A549 (cell line): ENCODE measurements around the gene CLDN5. TPM values are rescaled to one million over a fixed set of nuclear protein-coding genes. Genes with fewer than 3 reads are reported as not detected.

Experiments
- ATAC-seq, 2 experiments: fragments of 200-7000 bp in 1 of 2; fragments of >200 bp in 1 of 2; cut with Nextera tagmentation in 1 of 2; cut with Tn5 transposase in 1 of 2; 3 replicates each; pipeline versions ENCODE4 v1.8.0 to v1.9.1; 2018 to 2020; ENCODE audit warnings: mild to moderate bottlenecking in 1 of 2, moderate library complexity in 1 of 2
- CTCF ChIA-PET: fragments of 300-600 bp; sonication (Branson Sonifier 250); formaldehyde crosslinking; extraction: SDS; loops from one replicate; lab custom pipeline; 2021; ENCODE audit warnings: antibody characterized with exemption, inconsistent platforms; lab: Yijun Ruan, JAX
- POLR2A ChIA-PET: fragments of 350-600 bp; formaldehyde crosslinking; extraction: SDS; loops from one replicate; lab custom pipeline; 2021; ENCODE audit warnings: antibody characterized with exemption, inconsistent platforms; lab: Yijun Ruan, JAX
- DNase-seq, 2 experiments: peaks; one replicate each; pipeline versions ENCODE4 v3.0.0 to v3.0.0-alpha.2; 2011 to 2016; ENCODE audit warnings: low read depth in 1 of 2, low spot score in 1 of 2
- FAIRE-seq: peaks from 2 replicates; lab custom pipeline; 2011; peaks lifted over from hg19 to GRCh38; lab: Jason Lieb, UNC
- H3K27ac ChIP-seq, 2 experiments: fragments of >200 bp; sonication (Bioruptor Twin); formaldehyde crosslinking; 3 replicates each; pipeline ENCODE4 v1.5.1; 2016 to 2017
- H3K4me1 ChIP-seq: fragments of >200 bp; sonication (Bioruptor Twin); formaldehyde crosslinking; 3 replicates; pipeline ENCODE4 v1.6.1; 2016
- H3K4me2 ChIP-seq: fragments of >200 bp; sonication (Bioruptor Twin); formaldehyde crosslinking; 3 replicates; pipeline ENCODE4 v1.6.1; 2016
- H3K4me3 ChIP-seq: fragments of >200 bp; sonication (Bioruptor Twin); formaldehyde crosslinking; 3 replicates; pipeline ENCODE4 v1.5.1; 2016
- H3K9me3 ChIP-seq: fragments of >200 bp; sonication (Bioruptor Twin); formaldehyde crosslinking; 3 replicates; pipeline ENCODE4 v1.6.1; 2016
- ATOH8 ChIP-seq: fragments of 250-450 bp; sonication (Bioruptor Pico); IDR thresholded peaks from 2 replicates; pipeline ENCODE4 v1.5.0; 2020; ENCODE audit warnings: low read depth, mild to moderate bottlenecking, moderate library complexity
- BHLHE40 ChIP-seq: IDR thresholded peaks from 2 replicates; pipeline ENCODE4 v1.6.1; 2012; ENCODE audit warnings: low read depth, low read length, inconsistent platforms
- CHD2 ChIP-seq: fragments of 150-350 bp; IDR thresholded peaks from 2 replicates; pipeline ENCODE4 v1.6.1; 2014; ENCODE audit warnings: low read length; ENCODE audit not compliant: partially characterized antibody
- CHD4 ChIP-seq: fragments of 200-600 bp; sonication (generic); IDR thresholded peaks from 2 replicates; pipeline ENCODE4 v1.6.1; 2016; ENCODE audit warnings: antibody characterized with exemption, mild to moderate bottlenecking, borderline replicate concordance
- E2F6 ChIP-seq: IDR thresholded peaks from 2 replicates; pipeline ENCODE4 v1.6.1; 2012; ENCODE audit warnings: low read depth, borderline replicate concordance
- ELK1 ChIP-seq: fragments of 150-350 bp; IDR thresholded peaks from 2 replicates; pipeline ENCODE4 v1.6.1; 2014; ENCODE audit warnings: low read depth, mild to moderate bottlenecking, low read length
- ESRRA ChIP-seq: fragments of 150-350 bp; IDR thresholded peaks from 2 replicates; pipeline ENCODE4 v1.6.1; 2014; ENCODE audit warnings: mild to moderate bottlenecking, low read length, borderline replicate concordance
- FOSB ChIP-seq: fragments of 250-450 bp; sonication (Bioruptor Pico); IDR thresholded peaks from 2 replicates; pipeline ENCODE4 v1.5.0; 2020; ENCODE audit warnings: mild to moderate bottlenecking, moderate library complexity
- JUN ChIP-seq, 2 experiments: fragments of >200 bp; sonication (Bioruptor Twin); formaldehyde crosslinking; IDR thresholded peaks; 2 replicates in 1 of 2; 3 replicates in 1 of 2; pipeline ENCODE4 v1.6.1; 2016 to 2017
- MAFK ChIP-seq: fragments of 450-650 bp; IDR thresholded peaks from 2 replicates; pipeline ENCODE4 v1.6.1; 2014; ENCODE audit not compliant: partially characterized antibody
- MAZ ChIP-seq: fragments of 150-350 bp; IDR thresholded peaks from 2 replicates; pipeline ENCODE4 v1.6.1; 2014; ENCODE audit warnings: antibody characterized with exemption, low read depth, low read length, borderline replicate concordance
- MYC ChIP-seq: IDR thresholded peaks from 2 replicates; pipeline ENCODE4 v1.6.1; 2012; ENCODE audit warnings: mild to moderate bottlenecking, inconsistent platforms, low read length, improper control_type of control experiment, borderline replicate concordance
- NPAS2 ChIP-seq: fragments of 250-450 bp; sonication (Bioruptor Pico); IDR thresholded peaks from 2 replicates; pipeline ENCODE4 v1.8.0; 2022; ENCODE audit warnings: mild to moderate bottlenecking, moderate library complexity, borderline replicate concordance
- NR3C1 ChIP-seq: fragments of >200 bp; sonication (Bioruptor Twin); formaldehyde crosslinking; IDR thresholded peaks from 3 replicates; pipeline ENCODE4 v1.6.1; 2017
- PBX3 ChIP-seq: IDR thresholded peaks from 2 replicates; pipeline ENCODE4 v1.6.1; 2012
- PHF8 ChIP-seq: fragments of 200-600 bp; sonication (generic); IDR thresholded peaks from 2 replicates; pipeline ENCODE4 v1.6.1; 2016; ENCODE audit warnings: low read depth, mild to moderate bottlenecking, antibody characterized with exemption, moderate library complexity, borderline replicate concordance
- POLR2AphosphoS2 ChIP-seq: conservative IDR thresholded peaks from 2 replicates; pipeline ENCODE4 v1.6.1; 2012; ENCODE audit warnings: low read length, improper control_type of control experiment, inconsistent platforms
- RARB ChIP-seq: fragments of 250-450 bp; sonication (Bioruptor Pico); IDR thresholded peaks from 2 replicates; pipeline ENCODE4 v1.8.0; 2021; ENCODE audit warnings: mild to moderate bottlenecking, moderate library complexity
- REST ChIP-seq: fragments of 200-600 bp; sonication (generic); IDR thresholded peaks from 2 replicates; pipeline ENCODE4 v1.6.1; 2016; ENCODE audit warnings: antibody characterized with exemption, mild to moderate bottlenecking, moderate library complexity
- SREBF2 ChIP-seq: fragments of 450-650 bp; IDR thresholded peaks from 2 replicates; pipeline ENCODE4 v1.6.1; 2014; ENCODE audit warnings: mild to moderate bottlenecking, moderate library complexity
- TP53 ChIP-seq: fragments of 250-450 bp; sonication (Bioruptor Pico); IDR thresholded peaks from 2 replicates; pipeline ENCODE4 v1.5.0; 2021; ENCODE audit warnings: mild to moderate bottlenecking, moderate library complexity
- USF2 ChIP-seq: fragments of 450-650 bp; IDR thresholded peaks from 2 replicates; pipeline ENCODE4 v1.6.1; 2014; ENCODE audit warnings: antibody characterized with exemption
- WGBS: methylation state at CpG from one replicate; pipeline ENCODE4 v1.1.6; 2017; ENCODE audit errors: missing lambda C conversion rate; 5-methylcytosine and 5-hydroxymethylcytosine counted together
- polyA plus RNA-seq, 4 experiments: library from polyadenylated mRNA; depleted of rRNA in 3 of 4; stranded (reverse); fragments of >200 nt; fragmentation: RNase III in 1 of 4; extraction: RNeasy Plus Mini Kit Qiagen cat#74134 plus additional on column Dnase treatment in 1 of 4; gene quantifications; 2 replicates in 3 of 4; 3 replicates in 1 of 4; pipeline ENCODE4 v1.2.3, GENCODE V29; 2011 to 2017

CLDN5 gene
- polyA plus RNA-seq, 2 of the 4 experiments (the other 2 are of a cell fraction) = not detected

GRCh38 chr22:19527861-19528417 is 3.7 kb upstream of the CLDN5 start:
- Histone ChIP-seq H3K27ac (no peak overlapping the region), H3K4me2 (no peak overlapping the region), H3K9me3 (no peaks in the 10 kb centered on the region), H3K4me3 (no peak overlapping the region), H3K4me1 (no peaks in the 10 kb centered on the region)
- ChIA-PET POLR2A (no interaction called here), CTCF (no interaction called here)
- no peak for DNase-seq
- FAIRE-seq = no peak
- no peak for TF ChIP-seq PHF8
- TF ChIP-seq NR3C1 = no peak
- no peak for TF ChIP-seq NPAS2 (CRISPR knock-in tag)
- no peak for TF ChIP-seq BHLHE40
- no peak for TF ChIP-seq RARB (CRISPR knock-in tag)
- TF ChIP-seq FOSB = no peak
- TF ChIP-seq SREBF2 = no peak
- TF ChIP-seq JUN (IDR thresholded peaks at IDR 0.05) = no peak
- no peak for TF ChIP-seq POLR2AphosphoS2
- TF ChIP-seq ATOH8 (CRISPR knock-in tag) = no peak
- TF ChIP-seq TP53 = no peak
- no peak for TF ChIP-seq ELK1
- TF ChIP-seq CHD2 = no peak
- no peak for TF ChIP-seq MYC
- no peak for TF ChIP-seq MAZ
- TF ChIP-seq MAFK = no peak
- TF ChIP-seq REST = no peak
- no peak for TF ChIP-seq USF2
- no peak for TF ChIP-seq CHD4
- WGBS = 100% methylated on average over 1 of the region's 17 CpGs
- no peak for ATAC-seq

GRCh38 chr22:19527321-19527721 is 3.1 kb upstream of the CLDN5 start:
- WGBS = 93% methylated on average over 5 of the region's 5 CpGs
- no peak for ATAC-seq
- POLR2A ChIA-PET = no interaction called here
- Histone ChIP-seq H3K27ac (no peak overlapping the region), H3K4me3 (no peak overlapping the region), H3K4me1 (no peaks in the 10 kb centered on the region), H3K9me3 (no peaks in the 10 kb centered on the region), H3K4me2 (no peak overlapping the region)
- FAIRE-seq = no peak
- no peak for DNase-seq
- TF ChIP-seq RARB (CRISPR knock-in tag) = no peak
- TF ChIP-seq ESRRA = no peak
- no peak for TF ChIP-seq PBX3
- TF ChIP-seq E2F6 = no peak
- CTCF ChIA-PET = no interaction called here
